ENCODE data around the gene CFAP221. TPM values are rescaled to one million over a fixed set of nuclear protein-coding genes. Genes with fewer than 3 reads are reported as not detected.

The CFAP221 gene
- 9.5 and 10.0 TPM in 2 replicates for total RNA-seq (2022)
- percentile 45 among the genes with signal in this experiment for Bru-seq, nascent RNA
- percentile 46 among the genes with signal in this experiment for BruChase-seq, experiment 1, labeled RNA remaining after a 6-hour chase
- percentile 52 among the genes with signal in this experiment for BruChase-seq, experiment 2, labeled RNA remaining after a 2-hour chase
- long read RNA-seq, partial matches to known transcripts: 8 of 13 reads
- long read RNA-seq, other reads (novel, unspliced or antisense): 4 of 13 reads

GRCh38 chr2:119544075-119544938 is at the start of gene CFAP221:
Gene CFAP221 (plus strand): TSS chr2:119544449. CDS start chr2:119546132, 1,683 bp downstream.
- H3K9me3 Mint-ChIP-seq (ENCODE audit: low read depth, unreplicated experiment): no peaks in the 10 kb centered on the region
- H3K36me3 Mint-ChIP-seq (ENCODE audit: insufficient read depth, unreplicated experiment): peaks cover 24% of the 10 kb centered on the region
- CTCF ChIA-PET: no interaction called here
- no peaks in the 10 kb centered on the region for H3K27me3 Mint-ChIP-seq (ENCODE audit: unreplicated experiment)
- peak; percentile 87 for DNase-seq
- BruUV-seq (replicated peaks): no TSS peak
- H3K27ac Mint-ChIP-seq (ENCODE audit: unreplicated experiment): peak within 1 kb of the TSS; percentile 83
- TF ChIP-seq CTCF (IDR thresholded peaks at IDR 0.05; ENCODE audit: unreplicated experiment): no peak
- H3K4me3 Mint-ChIP-seq (ENCODE audit: low read depth, unreplicated experiment): peak within 1 kb of the TSS; percentile 80
- peaks cover 36% of the 10 kb centered on the region for H3K4me1 Mint-ChIP-seq (ENCODE audit: low read depth, unreplicated experiment)
- intact Hi-C loops (cut with micrococcal nuclease; ENCODE audit: unreplicated experiment): no loop called here

- Mint-ChIP-seq H3K9me3 (ENCODE audit: low read depth, unreplicated experiment) (peaks cover 5% of the 10 kb centered on the region), H3K27me3 (ENCODE audit: unreplicated experiment) (no peaks in the 10 kb centered on the region), H3K4me3 (ENCODE audit: low read depth, unreplicated experiment) (no peak overlapping the region), H3K36me3 (ENCODE audit: insufficient read depth, unreplicated experiment) (peaks cover 7% of the 10 kb centered on the region), H3K27ac (ENCODE audit: unreplicated experiment) (no peak overlapping the region), H3K4me1 (ENCODE audit: low read depth, unreplicated experiment) (peaks cover 20% of the 10 kb centered on the region)
- TF ChIP-seq CTCF (IDR thresholded peaks at IDR 0.05; ENCODE audit: unreplicated experiment): no peak
- intact Hi-C loops (cut with micrococcal nuclease; ENCODE audit: unreplicated experiment): no loop called here
- CTCF ChIA-PET: interaction anchor here (1.1 kb wide), 1 partner anchor 19 kb away, joined by 3 read pairs; no protein-coding TSS in a partner anchor
- BruUV-seq (replicated peaks): no TSS peak
- DNase-seq: no peak
These were observed 48.3 kb upstream of the CFAP221 start for GRCh38 chr2:119495948-119496347.

- intact Hi-C loops (cut with micrococcal nuclease; ENCODE audit: unreplicated experiment): no loop called here
- CTCF ChIA-PET: no interaction called here
- peaks cover 8% of the 10 kb centered on the region for H3K9me3 Mint-ChIP-seq (ENCODE audit: low read depth, unreplicated experiment)
These were observed 47.6 kb upstream of the CFAP221 start for GRCh38 chr2:119496682-119497081.

GRCh38 chr2:119508756-119509155 is 35.5 kb upstream of the CFAP221 start:
- H3K36me3 Mint-ChIP-seq (ENCODE audit: insufficient read depth, unreplicated experiment): no peaks in the 10 kb centered on the region
- no peaks in the 10 kb centered on the region for H3K4me1 Mint-ChIP-seq (ENCODE audit: low read depth, unreplicated experiment)
- no peaks in the 10 kb centered on the region for H3K27me3 Mint-ChIP-seq (ENCODE audit: unreplicated experiment)
- CTCF ChIA-PET: interaction anchor here (0.6 kb wide), 1 partner anchor 150 kb away, joined by 3 read pairs; no protein-coding TSS in a partner anchor
- H3K27ac Mint-ChIP-seq (ENCODE audit: unreplicated experiment): no peak overlapping the region
- TF ChIP-seq CTCF (IDR thresholded peaks at IDR 0.05; ENCODE audit: unreplicated experiment): no peak
- H3K4me3 Mint-ChIP-seq (ENCODE audit: low read depth, unreplicated experiment): no peak overlapping the region
- DNase-seq: no peak
- intact Hi-C loops (cut with micrococcal nuclease; ENCODE audit: unreplicated experiment): no loop called here
- no TSS peak for BruUV-seq (replicated peaks)
- H3K9me3 Mint-ChIP-seq (ENCODE audit: low read depth, unreplicated experiment): no peaks in the 10 kb centered on the region

More at GRCh38 chr2:119496682-119497081, 47.6 kb upstream of the CFAP221 start:
- Mint-ChIP-seq H3K27me3 (ENCODE audit: unreplicated experiment) (no peaks in the 10 kb centered on the region), H3K4me1 (ENCODE audit: low read depth, unreplicated experiment) (peaks cover 13% of the 10 kb centered on the region), H3K36me3 (ENCODE audit: insufficient read depth, unreplicated experiment) (peaks cover 6% of the 10 kb centered on the region), H3K4me3 (ENCODE audit: low read depth, unreplicated experiment) (no peak overlapping the region), H3K27ac (ENCODE audit: unreplicated experiment) (no peak overlapping the region)
- no peak for DNase-seq
- no peak for TF ChIP-seq CTCF (IDR thresholded peaks at IDR 0.05; ENCODE audit: unreplicated experiment)
- BruUV-seq (replicated peaks): no TSS peak

Measured in Calu3 (cell line).